Astrocyte (in vitro differentiated cells and primary cell): ENCODE data around the gene HOXD12. TPM values are rescaled to one million over a fixed set of nuclear protein-coding genes. Genes with fewer than 3 reads are reported as not detected.

Experiments
- DNase-seq: peaks from one replicate; pipeline ENCODE4 v3.0.0-alpha.2; 2010; ENCODE audit warnings: low read depth
- FAIRE-seq: peaks from 2 replicates; lab custom pipeline; 2011; peaks lifted over from hg19 to GRCh38; lab: Jason Lieb, UNC
- H2AFZ ChIP-seq: 2 replicates; pipeline ENCODE4 v1.6.0; 2012; ENCODE audit warnings: low read depth, low read length, inconsistent platforms
- H3K27ac ChIP-seq: 2 replicates; pipeline ENCODE4 v1.5.1; 2011; ENCODE audit warnings: low read depth, low read length, inconsistent platforms
- H3K27me3 ChIP-seq: 2 replicates; pipeline ENCODE4 v1.6.0; 2011; ENCODE audit warnings: low read length, inconsistent platforms; ENCODE audit not compliant: insufficient read depth
- H3K36me3 ChIP-seq: 2 replicates; pipeline ENCODE4 v1.5.1; 2011; ENCODE audit warnings: low read length, inconsistent platforms; ENCODE audit not compliant: insufficient read depth
- H3K4me1 ChIP-seq: 2 replicates; pipeline ENCODE4 v1.5.1; 2011; ENCODE audit warnings: low read length, inconsistent platforms; ENCODE audit not compliant: insufficient read depth
- H3K4me2 ChIP-seq: 2 replicates; pipeline ENCODE4 v1.6.0; 2012; ENCODE audit warnings: low read length, inconsistent platforms
- H3K4me3 ChIP-seq: 2 replicates; pipeline ENCODE4 v1.5.1; 2011; ENCODE audit warnings: low read depth, mild to moderate bottlenecking, low read length, inconsistent platforms; ENCODE audit not compliant: insufficient read depth
- H3K79me2 ChIP-seq: 2 replicates; pipeline ENCODE4 v1.6.0; 2012; ENCODE audit warnings: mild to moderate bottlenecking, low read length, inconsistent platforms; ENCODE audit not compliant: insufficient read depth
- H3K9ac ChIP-seq: 2 replicates; pipeline ENCODE4 v1.6.0; 2012; ENCODE audit warnings: mild to moderate bottlenecking, low read length, inconsistent platforms
- H3K9me3 ChIP-seq: 2 replicates; pipeline ENCODE4 v1.5.1; 2012; ENCODE audit warnings: low read depth, mild to moderate bottlenecking, low read length, inconsistent platforms; ENCODE audit not compliant: insufficient read depth
- H4K20me1 ChIP-seq: 2 replicates; pipeline ENCODE4 v1.6.0; 2012; ENCODE audit warnings: low read length, inconsistent platforms; ENCODE audit not compliant: insufficient read depth
- H3K27ac Mint-ChIP-seq: one replicate; pipeline ENCODE4 v1.8.0; 2021; ENCODE audit warnings: mild to moderate bottlenecking, mixed read lengths; ENCODE audit not compliant: unreplicated experiment
- H3K27me3 Mint-ChIP-seq: one replicate; pipeline ENCODE4 v1.8.0; 2021; ENCODE audit warnings: low read depth, mixed read lengths; ENCODE audit not compliant: unreplicated experiment
- H3K36me3 Mint-ChIP-seq: one replicate; pipeline ENCODE4 v1.8.0; 2021; ENCODE audit warnings: low read depth, mixed read lengths; ENCODE audit not compliant: unreplicated experiment
- H3K4me1 Mint-ChIP-seq: one replicate; pipeline ENCODE4 v1.8.0; 2021; ENCODE audit warnings: low read depth, mixed read lengths; ENCODE audit not compliant: unreplicated experiment
- H3K4me3 Mint-ChIP-seq: one replicate; pipeline ENCODE4 v1.8.0; 2021; ENCODE audit warnings: mild to moderate bottlenecking, moderate library complexity, mixed read lengths; ENCODE audit not compliant: unreplicated experiment
- H3K9me3 Mint-ChIP-seq: one replicate; pipeline ENCODE4 v1.8.0; 2021; ENCODE audit warnings: mild to moderate bottlenecking, mixed read lengths; ENCODE audit not compliant: unreplicated experiment
- CTCF ChIP-seq: IDR thresholded peaks from 2 replicates; pipeline ENCODE4 v1.5.1; 2011; ENCODE audit warnings: low read depth, mild to moderate bottlenecking, inconsistent platforms, low read length, moderate library complexity; ENCODE audit not compliant: insufficient read depth
- EZH2 ChIP-seq: IDR thresholded peaks from 2 replicates; pipeline ENCODE4 v1.6.1; 2012; ENCODE audit warnings: mild to moderate bottlenecking, low read length, inconsistent platforms; ENCODE audit not compliant: insufficient read depth
- total RNA-seq: library from RNA; stranded (reverse); gene quantifications from 2 replicates; pipeline ENCODE4 v1.2.1, GENCODE V29; 2021

Gene HOXD12
- total RNA-seq, 1 donor from 2014 or later, result not detected

DNA sequence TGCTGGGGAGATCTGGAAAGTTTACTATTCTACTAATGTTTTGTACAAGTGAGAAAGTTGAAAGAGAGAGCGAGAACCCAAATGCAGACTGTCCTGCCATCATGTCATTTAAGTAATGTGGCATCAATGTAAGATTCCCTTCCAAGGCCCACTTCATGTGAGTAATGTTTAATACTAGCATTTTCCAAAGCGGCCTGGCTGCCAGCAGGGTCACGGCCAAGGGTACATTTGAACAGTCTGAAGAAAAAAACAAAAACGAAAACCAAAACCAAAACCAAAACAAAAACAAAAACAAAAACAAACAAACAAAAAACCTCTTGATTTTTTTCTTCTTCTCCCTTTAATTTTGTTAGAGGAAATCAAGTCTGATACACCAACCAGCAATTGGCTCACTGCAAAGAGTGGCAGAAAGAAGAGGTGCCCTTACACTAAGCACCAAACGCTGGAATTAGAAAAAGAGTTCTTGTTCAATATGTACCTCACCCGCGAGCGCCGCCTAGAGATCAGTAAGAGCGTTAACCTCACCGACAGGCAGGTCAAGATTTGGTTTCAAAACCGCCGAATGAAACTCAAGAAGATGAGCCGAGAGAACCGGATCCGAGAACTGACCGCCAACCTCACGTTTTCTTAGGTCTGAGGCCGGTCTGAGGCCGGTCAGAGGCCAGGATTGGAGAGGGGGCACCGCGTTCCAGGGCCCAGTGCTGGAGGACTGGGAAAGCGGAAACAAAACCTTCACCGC, 19.2 kb downstream of the HOXD12 start:
- Mint-ChIP-seq H3K9me3 (peaks cover 40% of the 10 kb centered on the region), H3K36me3 (peaks cover 5% of the 10 kb centered on the region), H3K27me3 (peaks cover 76% of the 10 kb centered on the region), H3K4me1 (no peaks in the 10 kb centered on the region), H3K4me3 (no peak overlapping the region), H3K27ac (no peak overlapping the region)
- H3K4me2 ChIP-seq, result no peak overlapping the region
- H2AFZ ChIP-seq, result no peak overlapping the region
- H3K4me1 ChIP-seq, result peaks cover 8% of the 10 kb centered on the region
- no peak for FAIRE-seq
- no peaks in the 10 kb centered on the region for H3K79me2 ChIP-seq
- DNase-seq, result no peak
- no peaks in the 10 kb centered on the region for H4K20me1 ChIP-seq
- TF ChIP-seq CTCF (peak; percentile 19), EZH2 (peak; percentile 51)
- H3K27me3 ChIP-seq, result peaks cover 99% of the 10 kb centered on the region
- H3K4me3 ChIP-seq, result no peak overlapping the region
- no peak overlapping the region for H3K27ac ChIP-seq
- no peak overlapping the region for H3K9ac ChIP-seq
- H3K9me3 ChIP-seq, result peaks cover 9% of the 10 kb centered on the region
- H3K36me3 ChIP-seq, result no peaks in the 10 kb centered on the region

DNA sequence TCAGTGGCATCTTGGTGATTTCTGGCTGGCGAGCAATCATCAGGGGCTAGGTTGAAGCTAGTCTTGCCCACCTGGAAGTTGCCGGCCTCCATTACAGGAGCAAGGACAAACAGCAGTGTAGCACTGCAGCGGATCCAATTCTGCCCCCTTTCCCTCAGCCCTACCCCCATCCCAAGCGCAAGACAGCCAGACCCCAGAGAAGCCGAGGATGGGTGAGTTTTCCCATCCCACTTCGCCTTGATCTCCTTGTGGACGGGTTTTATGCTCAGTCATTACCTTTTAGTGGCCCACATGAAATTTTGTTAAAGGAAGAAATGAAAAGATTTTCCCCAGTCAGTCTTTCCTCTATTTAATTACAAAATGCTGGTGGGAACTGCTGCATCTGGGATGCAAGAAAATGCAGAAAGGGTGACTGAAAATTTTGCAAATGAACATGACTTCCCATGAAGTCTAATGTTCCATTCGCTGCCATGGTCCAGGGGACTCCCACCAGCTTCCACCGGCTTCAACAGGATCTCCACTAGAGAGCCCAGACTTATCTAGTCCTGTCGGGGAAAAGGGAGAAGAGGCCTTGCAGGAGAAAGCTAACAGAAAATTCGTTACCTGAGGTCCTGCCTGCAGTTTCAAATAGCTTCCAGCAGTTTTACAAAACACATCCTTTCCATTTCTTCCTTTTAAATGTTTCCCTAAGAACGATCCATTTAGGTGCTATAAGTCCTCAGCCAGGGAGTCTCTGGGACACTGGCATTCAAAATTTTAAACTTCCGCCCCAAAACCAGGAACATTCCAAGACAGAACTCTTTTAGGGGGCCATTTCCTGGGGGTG, 21.0 kb downstream of the HOXD12 start:
- Histone ChIP-seq H2AFZ (no peak overlapping the region), H3K4me1 (peaks cover 8% of the 10 kb centered on the region), H3K27me3 (peaks cover 99% of the 10 kb centered on the region), H3K4me3 (no peak overlapping the region), H3K27ac (no peak overlapping the region), H3K9me3 (peaks cover 9% of the 10 kb centered on the region), H4K20me1 (no peaks in the 10 kb centered on the region), H3K79me2 (no peaks in the 10 kb centered on the region), H3K36me3 (no peaks in the 10 kb centered on the region), H3K9ac (no peak overlapping the region), H3K4me2 (no peak overlapping the region)
- TF ChIP-seq CTCF (no peak), EZH2 (peak; percentile 38)
- Mint-ChIP-seq H3K27me3 (peaks cover 76% of the 10 kb centered on the region), H3K27ac (no peak overlapping the region), H3K36me3 (peaks cover 5% of the 10 kb centered on the region), H3K4me3 (no peak overlapping the region), H3K9me3 (peaks cover 40% of the 10 kb centered on the region), H3K4me1 (no peaks in the 10 kb centered on the region)
- no peak for FAIRE-seq
- no peak for DNase-seq
